ENCODE data around the gene ANGEL2. TPM values are rescaled to one million over a fixed set of nuclear protein-coding genes. Genes with fewer than 3 reads are reported as not detected.

ANGEL2 gene
- total and polyA plus RNA-seq, 2 of the 4 experiments (the other 2 are of a cell fraction), result 13.4 to 44.1 TPM

DNA sequence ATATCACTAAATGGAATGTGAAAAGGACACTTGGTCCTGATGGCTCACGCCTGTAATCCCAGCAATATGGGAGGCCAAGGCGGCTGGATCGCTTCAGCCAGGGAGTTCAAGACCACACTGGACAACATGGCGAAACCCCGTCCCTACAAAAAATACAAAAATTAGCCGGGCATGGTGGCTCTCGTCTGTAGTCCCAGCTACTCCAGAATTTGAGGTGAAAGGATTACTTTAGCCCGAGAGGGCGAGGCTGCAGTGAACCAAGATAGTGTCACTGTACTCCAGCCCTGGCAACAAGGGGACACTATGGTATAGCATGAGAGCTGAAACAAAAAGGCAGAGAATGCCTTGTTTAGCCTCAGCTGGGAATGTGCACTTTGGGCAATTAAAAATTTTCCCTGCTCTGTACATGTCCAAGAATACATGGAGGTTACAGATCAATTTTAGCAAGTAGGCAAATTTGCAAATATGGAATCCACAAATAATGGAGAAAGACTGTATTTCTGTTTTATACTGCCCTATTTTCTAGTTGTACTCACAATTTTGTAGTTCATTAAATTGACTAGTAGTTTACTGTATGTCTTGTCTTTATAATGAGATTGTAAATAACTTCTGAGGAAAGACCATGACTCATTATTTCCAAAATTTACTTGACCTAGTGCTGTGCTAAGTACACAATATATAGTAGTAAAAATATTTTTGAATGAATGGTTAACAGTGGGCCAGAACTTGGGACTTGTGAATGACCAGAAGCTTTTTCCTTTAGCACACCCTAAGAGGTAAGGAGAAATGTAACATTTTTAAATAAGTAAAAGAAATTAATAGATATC lies 2.0 kb upstream of the ANGEL2 start:
- Histone ChIP-seq H3K14ac (replicated peaks; ENCODE audit: low read depth, low read length) (no peak overlapping the region), H3K18ac (ENCODE audit: low read depth, low read length) (no peak overlapping the region), H3K27ac (ENCODE audit: insufficient read depth, low read length) (no peak overlapping the region), H3K9me3 (ENCODE audit: control insufficient read depth, insufficient read depth, low read length) (no peaks in the 10 kb centered on the region), H2BK120ac (ENCODE audit: low read depth, low read length) (no peak overlapping the region), H3K4me2 (ENCODE audit: low read depth, low read length) (no peak overlapping the region), H2BK15ac (ENCODE audit: low read depth, low read length) (no peak overlapping the region), H3K9me1 (ENCODE audit: insufficient read depth, low read length) (no peaks in the 10 kb centered on the region), H3K27me3 (ENCODE audit: control insufficient read depth, insufficient read depth, low read length) (peaks cover 2% of the 10 kb centered on the region; the same call in 1 of the 2 replicates), H3K9ac (ENCODE audit: low read depth, low read length) (no peak overlapping the region), H3K23ac (ENCODE audit: low read depth, low read length) (no peak overlapping the region), H3K36me3 (ENCODE audit: control insufficient read depth, insufficient read depth, low read length) (no peaks in the 10 kb centered on the region; the same call in 1 of the 2 replicates), H2AFZ (replicated peaks; ENCODE audit: low read length, poor library complexity) (no peak overlapping the region), H3K56ac (ENCODE audit: extremely low read depth, insufficient read depth, low read length) (no peak overlapping the region), H2AK9ac (replicated peaks; ENCODE audit: low read depth, low read length, poor library complexity) (no peak overlapping the region), H3K4me3 (ENCODE audit: insufficient read depth, low read depth, low read length) (no peak overlapping the region), H2BK20ac (ENCODE audit: low read depth, low read length) (no peak overlapping the region), H2BK5ac (ENCODE audit: low read depth, low read length, poor library complexity, severe bottlenecking) (no peak overlapping the region), H4K8ac (ENCODE audit: low read depth in 2 of 2, low read length in 2 of 2) (no peak overlapping the region), H4K91ac (ENCODE audit: insufficient read depth, low read depth, low read length) (no peak overlapping the region), H3K4me1 (ENCODE audit: control insufficient read depth, insufficient read depth, low read length) (no peaks in the 10 kb centered on the region; the same call in 1 of the 2 replicates), H3K4ac (ENCODE audit: low read depth, low read length) (no peak overlapping the region), H3K79me1 (ENCODE audit: low read depth in 1 of 2, low read length in 2 of 2) (peaks cover 3 to 20% of the 10 kb centered on the region in 2 experiments; a peak in 3 of 4 replicates), H2AK5ac (ENCODE audit: low read depth, low read length) (no peak overlapping the region), H4K20me1 (ENCODE audit: insufficient read depth, low read length) (no peaks in the 10 kb centered on the region), H4K5ac (ENCODE audit: low read depth, low read length) (no peak overlapping the region)
- no peak for ATAC-seq (ENCODE audit: low read depth)
- no CpG with 5 or more reads among the region's 9 CpGs for WGBS, 2 experiments (ENCODE audit: extremely low coverage in 2 of 2, insufficient read length in 1 of 2)
- in situ Hi-C loops (cut with MboI; ENCODE audit: low sequenced_read_pairs) (no loop called here), dilution Hi-C loops (cut with HindIII; ENCODE audit: low sequenced_read_pairs, unreplicated experiment) (no loop called here), intact Hi-C loops (cut with micrococcal nuclease) (loop anchor here (5.0 to 10.0 kb wide), 3 partner anchors 35 to 1107 kb away; partner anchors contain the start of gene RPS6KC1)
- no TSS peak for BruUV-seq (replicated peaks)
- DNase-seq, result no peak
- POLR2A ChIA-PET (ENCODE audit: unreplicated experiment), result no interaction called here
- CTCF ChIA-PET, result no interaction called here
- TF ChIP-seq CEBPB (IDR thresholded peaks at IDR 0.05; ENCODE audit: low read depth, low read length) (no peak), RAD21 (IDR thresholded peaks at IDR 0.05; ENCODE audit: low read length) (no peak), BHLHE40 (IDR thresholded peaks at IDR 0.05; ENCODE audit: low read depth, low read length) (no peak), MAZ (IDR thresholded peaks at IDR 0.05; ENCODE audit: borderline replicate concordance, low read depth, low read length) (no peak), MAFK (IDR thresholded peaks at IDR 0.05; ENCODE audit: low read depth, low read length) (no peak), RFX5 (IDR thresholded peaks at IDR 0.05; ENCODE audit: low read depth, low read length) (no peak), FOS (IDR thresholded peaks at IDR 0.05; ENCODE audit: low read depth, low read length) (no peak), POLR2A (IDR thresholded peaks at IDR 0.05; ENCODE audit: low read depth, low read length) (no peak), CHD1 (IDR thresholded peaks at IDR 0.05; ENCODE audit: low read depth, low read length) (no peak), MXI1 (IDR thresholded peaks at IDR 0.05; ENCODE audit: borderline replicate concordance, low read depth, low read length) (no peak), SMC3 (IDR thresholded peaks at IDR 0.05; ENCODE audit: low read depth, low read length) (no peak), NFE2L2 (IDR thresholded peaks at IDR 0.05; ENCODE audit: low read depth, low read length) (no peak)
- TF ChIP-seq, protein P1, sequence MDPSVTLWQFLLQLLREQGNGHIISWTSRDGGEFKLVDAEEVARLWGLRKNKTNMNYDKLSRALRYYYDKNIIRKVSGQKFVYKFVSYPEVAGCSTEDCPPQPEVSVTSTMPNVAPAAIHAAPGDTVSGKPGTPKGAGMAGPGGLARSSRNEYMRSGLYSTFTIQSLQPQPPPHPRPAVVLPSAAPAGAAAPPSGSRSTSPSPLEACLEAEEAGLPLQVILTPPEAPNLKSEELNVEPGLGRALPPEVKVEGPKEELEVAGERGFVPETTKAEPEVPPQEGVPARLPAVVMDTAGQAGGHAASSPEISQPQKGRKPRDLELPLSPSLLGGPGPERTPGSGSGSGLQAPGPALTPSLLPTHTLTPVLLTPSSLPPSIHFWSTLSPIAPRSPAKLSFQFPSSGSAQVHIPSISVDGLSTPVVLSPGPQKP (IDR thresholded peaks at IDR 0.05; ENCODE audit: borderline replicate concordance, low read depth, low read length), result no peak
- TF ChIP-seq, protein P2, sequence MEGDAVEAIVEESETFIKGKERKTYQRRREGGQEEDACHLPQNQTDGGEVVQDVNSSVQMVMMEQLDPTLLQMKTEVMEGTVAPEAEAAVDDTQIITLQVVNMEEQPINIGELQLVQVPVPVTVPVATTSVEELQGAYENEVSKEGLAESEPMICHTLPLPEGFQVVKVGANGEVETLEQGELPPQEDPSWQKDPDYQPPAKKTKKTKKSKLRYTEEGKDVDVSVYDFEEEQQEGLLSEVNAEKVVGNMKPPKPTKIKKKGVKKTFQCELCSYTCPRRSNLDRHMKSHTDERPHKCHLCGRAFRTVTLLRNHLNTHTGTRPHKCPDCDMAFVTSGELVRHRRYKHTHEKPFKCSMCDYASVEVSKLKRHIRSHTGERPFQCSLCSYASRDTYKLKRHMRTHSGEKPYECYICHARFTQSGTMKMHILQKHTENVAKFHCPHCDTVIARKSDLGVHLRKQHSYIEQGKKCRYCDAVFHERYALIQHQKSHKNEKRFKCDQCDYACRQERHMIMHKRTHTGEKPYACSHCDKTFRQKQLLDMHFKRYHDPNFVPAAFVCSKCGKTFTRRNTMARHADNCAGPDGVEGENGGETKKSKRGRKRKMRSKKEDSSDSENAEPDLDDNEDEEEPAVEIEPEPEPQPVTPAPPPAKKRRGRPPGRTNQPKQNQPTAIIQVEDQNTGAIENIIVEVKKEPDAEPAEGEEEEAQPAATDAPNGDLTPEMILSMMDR (conservative IDR thresholded peaks at IDR 0.05; ENCODE audit: low read depth, low read length), result no peak
- TF ChIP-seq, protein P3, sequence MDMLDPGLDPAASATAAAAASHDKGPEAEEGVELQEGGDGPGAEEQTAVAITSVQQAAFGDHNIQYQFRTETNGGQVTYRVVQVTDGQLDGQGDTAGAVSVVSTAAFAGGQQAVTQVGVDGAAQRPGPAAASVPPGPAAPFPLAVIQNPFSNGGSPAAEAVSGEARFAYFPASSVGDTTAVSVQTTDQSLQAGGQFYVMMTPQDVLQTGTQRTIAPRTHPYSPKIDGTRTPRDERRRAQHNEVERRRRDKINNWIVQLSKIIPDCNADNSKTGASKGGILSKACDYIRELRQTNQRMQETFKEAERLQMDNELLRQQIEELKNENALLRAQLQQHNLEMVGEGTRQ (IDR thresholded peaks at IDR 0.05; ENCODE audit: low read depth, low read length), result no peak
